SK-N-MC (cell line): ENCODE measurements around the gene IQGAP3.

ENCODE experiments used
- DNase-seq: peaks from one replicate; pipeline ENCODE4 v3.0.0-alpha.2; 2011; ENCODE audit warnings: low read depth, low spot score
- H3K27ac ChIP-seq: fragments of 200-600 bp; sonication (generic); 2 replicates; pipeline ENCODE4 v1.5.1; 2016; ENCODE audit warnings: mixed run types
- H3K36me3 ChIP-seq: fragments of 200-600 bp; sonication (generic); 2 replicates; pipeline ENCODE4 v1.6.1; 2017; ENCODE audit warnings: antibody characterized with exemption, low read length, mixed read lengths; ENCODE audit not compliant: insufficient read depth
- H3K4me3 ChIP-seq: fragments of 200-600 bp; sonication (generic); 2 replicates; pipeline ENCODE4 v1.5.1; 2016
- H3K9ac ChIP-seq: fragments of 200-600 bp; sonication (generic); 2 replicates; pipeline ENCODE4 v1.8.0; 2017; ENCODE audit warnings: mixed run types, mixed read lengths; ENCODE audit not compliant: insufficient read length
- H3K9me3 ChIP-seq: fragments of 200-600 bp; sonication (generic); 2 replicates; pipeline ENCODE4 v1.6.1; 2017; ENCODE audit warnings: low read depth, mild to moderate bottlenecking, antibody characterized with exemption, low read length, moderate library complexity, mixed read lengths
- EZH2 ChIP-seq: fragments of 200-600 bp; sonication (generic); IDR thresholded peaks from one replicate; pipeline ENCODE4 v1.6.1; 2017; ENCODE audit warnings: antibody characterized with exemption
- FOXP2 ChIP-seq: optimal IDR thresholded peaks from 2 replicates; pipeline ENCODE3; 2011; ENCODE audit warnings: mild to moderate bottlenecking, moderate library complexity; ENCODE audit not compliant: insufficient read depth; ENCODE audit errors: extremely low read length, control extremely low read depth
- POLR2AphosphoS5 ChIP-seq: IDR thresholded peaks from 2 replicates; pipeline ENCODE4 v1.6.1; 2012; ENCODE audit warnings: mild to moderate bottlenecking, low read depth, low read length, borderline replicate concordance

IQGAP3 gene

GRCh38 chr1:156552518-156552917, 19.8 kb downstream of the IQGAP3 start:
- peaks cover 25% of the 10 kb centered on the region; the same call in 1 of the 2 replicates for H3K36me3 ChIP-seq
- no peak for DNase-seq
- H3K9me3 ChIP-seq = no peaks in the 10 kb centered on the region
- TF ChIP-seq EZH2 (no peak), FOXP2 (no peak), POLR2AphosphoS5 (no peak)
- no peak overlapping the region for H3K4me3 ChIP-seq
- no peak overlapping the region for H3K9ac ChIP-seq
- H3K27ac ChIP-seq = no peak overlapping the region

GRCh38 chr1:156551869-156552268, 20.5 kb downstream of the IQGAP3 start:
- H3K27ac ChIP-seq = no peak overlapping the region
- H3K36me3 ChIP-seq = peaks cover 29% of the 10 kb centered on the region; the same call in 1 of the 2 replicates
- H3K4me3 ChIP-seq = no peak overlapping the region
- H3K9ac ChIP-seq = no peak overlapping the region
- DNase-seq = no peak
- H3K9me3 ChIP-seq = no peaks in the 10 kb centered on the region
- no peak for TF ChIP-seq EZH2
- TF ChIP-seq FOXP2 = no peak
- no peak for TF ChIP-seq POLR2AphosphoS5

DNA sequence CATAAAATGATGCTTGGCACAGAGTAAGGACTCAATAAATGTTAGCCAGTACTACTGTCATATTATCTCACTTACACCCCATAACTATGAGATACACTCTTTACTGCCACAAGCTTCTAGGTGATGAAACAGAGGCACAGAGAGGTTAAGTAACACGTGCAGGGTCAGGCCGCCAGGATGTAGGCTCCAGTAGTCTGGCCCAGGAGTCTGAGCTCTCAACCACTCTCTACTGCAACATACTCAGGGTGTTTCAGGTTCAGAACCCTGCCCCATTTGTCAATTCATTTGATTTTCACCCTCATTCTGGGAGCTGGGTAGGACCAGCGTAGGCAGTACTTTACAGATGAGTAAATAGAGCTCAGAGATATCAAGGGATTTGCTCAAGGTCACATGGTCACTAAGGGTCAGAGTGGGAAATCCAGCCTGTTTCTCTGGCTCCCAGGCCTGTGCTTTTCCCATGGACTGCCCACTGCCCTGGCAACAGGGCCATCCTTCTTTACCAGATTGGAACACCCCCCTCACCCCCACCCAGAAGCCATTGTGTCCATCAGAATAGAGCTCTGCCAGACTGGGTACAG, 21.2 kb downstream of the IQGAP3 start:
- peaks cover 25% of the 10 kb centered on the region; the same call in 1 of the 2 replicates for H3K36me3 ChIP-seq
- no peak for DNase-seq
- no peak overlapping the region for H3K4me3 ChIP-seq
- H3K9ac ChIP-seq = no peak overlapping the region
- no peaks in the 10 kb centered on the region for H3K9me3 ChIP-seq
- H3K27ac ChIP-seq = no peak overlapping the region
- TF ChIP-seq FOXP2 (no peak), EZH2 (no peak), POLR2AphosphoS5 (no peak)

DNA sequence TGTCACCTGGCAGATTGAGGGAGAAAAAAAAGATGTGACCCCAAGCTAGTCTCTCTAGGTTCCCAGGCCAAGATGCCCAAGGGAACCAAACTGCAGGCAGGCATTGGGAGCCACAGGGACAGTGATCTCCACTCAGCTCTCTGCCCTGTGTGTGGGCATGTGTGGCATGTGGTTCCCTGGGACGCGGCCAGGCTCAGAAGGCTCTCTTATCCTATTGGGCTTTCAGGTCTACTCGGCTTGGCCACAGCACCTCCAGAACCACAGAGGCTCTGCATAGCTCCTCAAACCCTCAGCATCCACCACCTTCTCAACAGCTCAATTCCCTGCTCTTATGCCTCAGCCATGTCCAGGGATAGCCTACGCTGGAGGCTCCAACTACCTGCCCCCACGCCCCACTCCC, 22.0 kb downstream of the IQGAP3 start:
- Histone ChIP-seq H3K9ac (no peak overlapping the region), H3K4me3 (no peak overlapping the region), H3K27ac (no peak overlapping the region), H3K9me3 (no peaks in the 10 kb centered on the region), H3K36me3 (peaks cover 18% of the 10 kb centered on the region; the same call in 1 of the 2 replicates)
- TF ChIP-seq POLR2AphosphoS5 (no peak), EZH2 (no peak), FOXP2 (no peak)
- DNase-seq = no peak

GRCh38 chr1:156549831-156550230, 22.5 kb downstream of the IQGAP3 start:
- no peak for DNase-seq
- H3K36me3 ChIP-seq = peaks cover 18% of the 10 kb centered on the region; the same call in 1 of the 2 replicates
- no peak overlapping the region for H3K27ac ChIP-seq
- no peak overlapping the region for H3K9ac ChIP-seq
- H3K4me3 ChIP-seq = no peak overlapping the region
- H3K9me3 ChIP-seq = no peaks in the 10 kb centered on the region
- TF ChIP-seq FOXP2 = no peak
- no peak for TF ChIP-seq EZH2
- TF ChIP-seq POLR2AphosphoS5 = no peak

DNA sequence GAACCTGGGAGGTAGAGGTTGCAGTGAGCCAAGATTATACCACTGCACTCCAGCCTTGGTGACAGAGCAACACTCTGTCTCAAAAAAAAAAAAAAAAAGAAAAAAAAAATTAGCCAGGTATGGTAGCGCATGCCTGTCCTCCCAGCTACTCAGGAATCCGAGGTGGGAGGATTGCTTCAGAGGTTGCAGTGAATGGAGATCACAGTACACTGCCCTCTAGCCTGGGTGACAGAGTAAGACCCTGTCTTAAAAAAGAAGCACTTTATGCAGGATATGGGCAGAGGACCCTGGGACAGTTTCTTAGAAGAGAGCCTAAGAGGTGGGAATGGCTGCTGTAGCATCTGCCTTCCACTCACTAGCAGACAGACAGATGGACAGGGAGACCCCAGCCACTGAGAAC, 23.0 kb downstream of the IQGAP3 start:
- Histone ChIP-seq H3K36me3 (peaks cover 18% of the 10 kb centered on the region; the same call in 1 of the 2 replicates), H3K4me3 (no peak overlapping the region), H3K9ac (no peak overlapping the region), H3K9me3 (no peaks in the 10 kb centered on the region), H3K27ac (no peak overlapping the region)
- TF ChIP-seq POLR2AphosphoS5 = no peak
- no peak for TF ChIP-seq EZH2
- no peak for TF ChIP-seq FOXP2
- no peak for DNase-seq

DNA sequence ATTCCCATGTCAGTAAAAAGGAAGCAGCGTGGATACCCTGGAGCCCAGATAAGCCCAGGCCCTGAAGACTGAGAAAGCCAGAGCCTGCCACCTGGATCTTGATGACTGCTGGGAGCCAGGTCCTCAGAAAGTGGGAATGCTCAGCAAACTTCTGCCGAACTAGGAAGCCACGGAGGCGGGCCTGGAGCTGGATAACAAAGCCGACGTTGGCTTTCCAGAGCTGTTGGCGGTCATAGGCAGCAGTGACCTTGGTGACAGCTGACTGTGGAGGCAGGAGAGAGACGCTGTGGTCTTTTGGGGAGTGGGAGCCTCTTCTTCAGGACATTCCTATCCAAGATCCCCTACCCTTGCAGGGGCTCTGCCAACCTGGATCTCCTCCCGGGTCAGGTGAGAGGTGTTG, 24.4 kb downstream of the IQGAP3 start:
- TF ChIP-seq POLR2AphosphoS5 (no peak), EZH2 (no peak), FOXP2 (no peak)
- DNase-seq = no peak
- Histone ChIP-seq H3K4me3 (no peak overlapping the region), H3K36me3 (peaks cover 14% of the 10 kb centered on the region; the same call in 1 of the 2 replicates), H3K9ac (no peak overlapping the region), H3K9me3 (no peaks in the 10 kb centered on the region), H3K27ac (no peak overlapping the region)

DNA sequence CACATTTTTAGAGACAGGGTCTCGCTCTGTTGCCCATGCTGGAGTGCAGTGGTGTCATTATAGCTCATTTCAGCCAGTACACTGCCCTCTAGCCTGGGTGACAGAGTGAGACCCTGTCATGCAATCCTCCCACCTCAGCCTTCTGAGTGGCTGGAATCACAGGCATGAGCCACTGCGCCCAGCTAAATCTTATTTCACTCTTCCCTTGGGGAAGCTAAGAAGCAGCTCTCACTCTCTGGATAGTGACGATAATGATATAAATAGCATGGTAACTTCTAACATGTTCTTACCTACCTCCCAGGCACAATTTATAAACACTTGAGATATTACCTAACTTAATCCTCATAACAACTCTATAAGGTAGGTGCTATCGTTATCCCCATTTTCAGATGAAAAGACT, 24.9 kb downstream of the IQGAP3 start:
- H3K9ac ChIP-seq = no peak overlapping the region
- no peaks in the 10 kb centered on the region for H3K9me3 ChIP-seq
- TF ChIP-seq POLR2AphosphoS5 = no peak
- no peak for TF ChIP-seq FOXP2
- TF ChIP-seq EZH2 = no peak
- peaks cover 14% of the 10 kb centered on the region; the same call in 1 of the 2 replicates for H3K36me3 ChIP-seq
- DNase-seq = no peak
- no peak overlapping the region for H3K27ac ChIP-seq
- H3K4me3 ChIP-seq = no peak overlapping the region

GRCh38 chr1:156546267-156546666, 26.1 kb downstream of the IQGAP3 start:
- no peak for TF ChIP-seq FOXP2
- no peak for TF ChIP-seq POLR2AphosphoS5
- TF ChIP-seq EZH2 = no peak
- no peaks in the 10 kb centered on the region for H3K9me3 ChIP-seq
- H3K27ac ChIP-seq = no peak overlapping the region
- H3K9ac ChIP-seq = no peak overlapping the region
- peaks cover 11% of the 10 kb centered on the region; the same call in 1 of the 2 replicates for H3K36me3 ChIP-seq
- H3K4me3 ChIP-seq = no peak overlapping the region
- DNase-seq = no peak
